SK-N-SH treated with all-trans-retinoic acid at 6 μM for 48 hours (cell line): ENCODE results near the gene IGF1.

Experiments
- BACH2 ChIP-seq: fragments of 250-450 bp; sonication (Bioruptor Pico); IDR thresholded peaks from 2 replicates; pipeline ENCODE4 v1.9.0; 2021; ENCODE audit warnings: mild to moderate bottlenecking, borderline replicate concordance
- CSDC2 ChIP-seq: fragments of 250-450 bp; sonication (Bioruptor Pico); IDR thresholded peaks from 2 replicates; pipeline ENCODE4 v1.5.0; 2020; ENCODE audit warnings: mild to moderate bottlenecking, moderate library complexity
- ESRRG ChIP-seq: fragments of 250-450 bp; sonication (Bioruptor Pico); IDR thresholded peaks from 2 replicates; pipeline ENCODE4 v1.6.1; 2021; ENCODE audit warnings: mild to moderate bottlenecking
- POU6F1 ChIP-seq: fragments of 250-450 bp; sonication (Bioruptor Pico); IDR thresholded peaks from 2 replicates; pipeline ENCODE4 v1.8.0; 2021; ENCODE audit warnings: low read depth, mild to moderate bottlenecking, moderate library complexity, borderline replicate concordance
- ZFP3 ChIP-seq: fragments of 250-450 bp; sonication (Bioruptor Pico); IDR thresholded peaks from 2 replicates; pipeline ENCODE4 v1.5.0; 2020; ENCODE audit warnings: mild to moderate bottlenecking, moderate library complexity
- ZFP30 ChIP-seq: fragments of 450-650 bp; formaldehyde crosslinking; IDR thresholded peaks from 2 replicates; pipeline ENCODE4 v1.5.0; 2022; ENCODE audit warnings: mild to moderate bottlenecking, moderate library complexity
- ZNF70 ChIP-seq: fragments of 450-650 bp; formaldehyde crosslinking; IDR thresholded peaks from 2 replicates; pipeline ENCODE4 v1.5.0; 2020; ENCODE audit warnings: mild to moderate bottlenecking, moderate library complexity
- TF ChIP-seq, protein P1 (sequence below): fragments of 250-450 bp; sonication (Bioruptor Pico); IDR thresholded peaks from 2 replicates; pipeline ENCODE4 v1.8.0; 2020; ENCODE audit warnings: mild to moderate bottlenecking, moderate library complexity, borderline replicate concordance

DNA sequence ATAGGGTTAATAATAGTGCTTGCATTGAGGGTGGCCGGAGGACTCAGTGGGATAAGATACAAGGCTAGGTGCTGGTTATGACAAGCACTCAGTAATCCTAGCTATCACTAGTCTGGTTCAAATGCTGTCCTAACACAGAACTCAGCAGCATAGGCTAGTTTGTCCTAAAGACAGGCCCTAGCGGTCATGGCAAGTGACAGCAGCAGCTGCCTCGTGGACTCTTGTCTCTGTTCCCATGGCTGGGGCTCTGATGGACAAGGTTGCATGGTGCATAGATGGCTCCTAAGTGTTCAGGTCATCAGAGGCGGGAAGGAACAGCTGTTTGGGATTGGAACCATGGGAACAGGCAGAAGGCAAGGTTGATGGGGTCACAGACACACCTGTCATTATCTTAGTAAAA lies 42.4 kb upstream of the IGF1 start:
- TF ChIP-seq BACH2 (CRISPR knock-in tag): no peak
- TF ChIP-seq ZNF70 (CRISPR knock-in tag): no peak
- no peak for TF ChIP-seq ZFP30 (CRISPR knock-in tag)
- no peak for TF ChIP-seq ESRRG (CRISPR knock-in tag)
- TF ChIP-seq, protein P1, sequence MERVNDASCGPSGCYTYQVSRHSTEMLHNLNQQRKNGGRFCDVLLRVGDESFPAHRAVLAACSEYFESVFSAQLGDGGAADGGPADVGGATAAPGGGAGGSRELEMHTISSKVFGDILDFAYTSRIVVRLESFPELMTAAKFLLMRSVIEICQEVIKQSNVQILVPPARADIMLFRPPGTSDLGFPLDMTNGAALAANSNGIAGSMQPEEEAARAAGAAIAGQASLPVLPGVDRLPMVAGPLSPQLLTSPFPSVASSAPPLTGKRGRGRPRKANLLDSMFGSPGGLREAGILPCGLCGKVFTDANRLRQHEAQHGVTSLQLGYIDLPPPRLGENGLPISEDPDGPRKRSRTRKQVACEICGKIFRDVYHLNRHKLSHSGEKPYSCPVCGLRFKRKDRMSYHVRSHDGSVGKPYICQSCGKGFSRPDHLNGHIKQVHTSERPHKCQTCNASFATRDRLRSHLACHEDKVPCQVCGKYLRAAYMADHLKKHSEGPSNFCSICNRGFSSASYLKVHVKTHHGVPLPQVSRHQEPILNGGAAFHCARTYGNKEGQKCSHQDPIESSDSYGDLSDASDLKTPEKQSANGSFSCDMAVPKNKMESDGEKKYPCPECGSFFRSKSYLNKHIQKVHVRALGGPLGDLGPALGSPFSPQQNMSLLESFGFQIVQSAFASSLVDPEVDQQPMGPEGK (CRISPR knock-in tag): no peak
- TF ChIP-seq CSDC2 (CRISPR knock-in tag): no peak
- TF ChIP-seq ZFP3 (CRISPR knock-in tag): no peak
- no peak for TF ChIP-seq POU6F1 (CRISPR knock-in tag)
